Activated naive CD8-positive, alpha-beta T cell treated with anti-CD3 and anti-CD28 coated beads, Interleukin-2, amount 50 U/mL, for 16 hours (primary cell): ENCODE results near the gene SERPINH1.

Experiments used
- DNase-seq: peaks from one replicate; pipeline ENCODE4 v3.0.0-alpha.2; 2020; ENCODE audit warnings: low read depth, low spot score

Gene SERPINH1

DNA sequence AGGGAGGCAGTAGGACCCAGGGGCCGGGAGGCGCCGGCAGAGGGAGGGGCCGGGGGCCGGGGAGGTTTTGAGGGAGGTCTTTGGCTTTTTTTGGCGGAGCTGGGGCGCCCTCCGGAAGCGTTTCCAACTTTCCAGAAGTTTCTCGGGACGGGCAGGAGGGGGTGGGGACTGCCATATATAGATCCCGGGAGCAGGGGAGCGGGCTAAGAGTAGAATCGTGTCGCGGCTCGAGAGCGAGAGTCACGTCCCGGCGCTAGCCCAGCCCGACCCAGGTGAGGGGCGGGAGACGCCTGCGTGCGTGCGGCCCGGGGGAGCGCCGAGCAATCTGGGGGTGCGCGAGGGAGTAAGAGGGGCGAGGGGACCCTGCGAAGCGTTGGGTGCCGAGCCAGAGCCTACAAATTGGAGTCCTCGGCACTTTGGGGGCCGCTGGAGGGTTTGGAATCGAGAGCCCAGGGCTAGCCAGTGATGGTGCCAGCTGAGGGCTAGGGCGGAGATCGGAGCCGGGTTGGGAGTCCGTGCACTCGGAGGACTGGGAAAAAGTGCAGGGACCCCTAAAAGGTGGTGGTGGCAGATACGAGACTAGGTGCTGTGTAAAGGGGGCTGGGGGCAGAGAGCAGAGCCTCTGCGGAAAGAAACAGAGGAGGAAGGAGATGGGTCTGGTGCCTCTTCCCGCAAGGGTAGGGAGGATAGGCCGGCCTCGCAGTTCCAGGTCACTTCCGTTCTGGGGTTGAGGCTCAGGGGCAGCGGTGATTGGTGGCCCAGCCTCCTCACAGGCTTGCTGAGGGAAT lies at the start of gene SERPINH1:
TSS of gene SERPINH1 (plus strand) at position 206 of the 788 bp plus-strand sequence. CDS start 4,097 bp downstream, outside the sequence.
- DNase-seq = no peak

GRCh38 chr11:75513250-75513649 lies 48.8 kb upstream of the SERPINH1 start:
- DNase-seq = no peak

DNA sequence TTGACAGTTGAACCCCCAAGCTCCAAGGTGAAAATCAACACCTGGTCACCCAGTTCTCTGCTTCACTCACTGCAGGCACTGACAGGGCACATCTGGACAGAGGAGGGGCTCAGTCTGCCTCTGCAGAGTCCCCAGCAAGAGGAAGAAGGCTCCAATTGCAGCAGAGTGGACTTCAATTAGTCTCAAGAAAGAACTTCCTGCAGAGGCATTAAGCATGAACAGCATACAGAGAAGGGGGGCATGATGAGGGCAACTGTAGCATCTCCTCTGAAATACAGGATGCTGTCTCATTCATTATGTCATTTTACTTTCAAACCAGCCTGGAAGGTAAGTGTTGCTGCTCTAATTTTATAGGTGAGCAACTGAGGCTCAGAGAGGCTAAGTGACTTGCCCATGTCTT lies 47.5 kb upstream of the SERPINH1 start:
- DNase-seq = no peak

DNA sequence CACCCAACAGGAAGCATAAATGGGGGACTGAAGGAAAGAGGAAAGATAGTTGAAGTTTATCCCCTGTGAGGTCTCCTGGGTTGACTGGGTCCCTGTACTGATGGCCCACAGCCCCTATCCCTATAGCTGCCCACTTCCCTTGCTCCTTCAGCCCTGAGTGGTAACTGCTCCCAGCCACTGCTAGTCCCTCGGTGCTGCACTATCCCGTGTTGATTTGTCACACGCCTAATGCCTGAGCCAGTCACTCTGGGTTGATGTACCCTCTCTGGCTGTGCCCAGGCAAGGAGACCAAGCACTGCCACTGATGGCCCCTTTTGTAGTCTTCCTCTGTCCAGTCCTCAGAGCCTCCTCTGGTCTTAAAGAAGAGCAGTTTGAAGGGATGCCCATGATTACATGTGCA lies 45.9 kb upstream of the SERPINH1 start:
- no peak for DNase-seq

DNA sequence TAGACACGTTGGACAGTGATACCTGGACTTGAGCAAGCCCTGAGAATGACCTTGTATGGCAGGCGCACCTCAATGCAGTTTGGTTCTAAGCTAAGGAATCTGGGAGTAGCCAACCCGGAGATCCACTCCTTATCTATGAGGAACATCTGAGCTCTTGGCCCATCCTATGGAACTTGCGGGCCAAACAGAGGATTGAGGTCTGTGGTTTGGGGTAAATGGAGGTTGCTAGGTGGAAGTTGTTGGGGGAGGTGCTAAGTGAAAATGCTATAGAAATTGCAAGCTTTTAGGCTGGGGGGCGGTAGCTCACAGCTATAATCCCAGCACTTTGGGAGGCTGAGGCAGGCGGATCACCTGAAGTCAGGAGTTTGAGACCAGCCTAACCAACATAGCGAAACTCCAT lies 45.2 kb upstream of the SERPINH1 start:
- no peak for DNase-seq

DNA sequence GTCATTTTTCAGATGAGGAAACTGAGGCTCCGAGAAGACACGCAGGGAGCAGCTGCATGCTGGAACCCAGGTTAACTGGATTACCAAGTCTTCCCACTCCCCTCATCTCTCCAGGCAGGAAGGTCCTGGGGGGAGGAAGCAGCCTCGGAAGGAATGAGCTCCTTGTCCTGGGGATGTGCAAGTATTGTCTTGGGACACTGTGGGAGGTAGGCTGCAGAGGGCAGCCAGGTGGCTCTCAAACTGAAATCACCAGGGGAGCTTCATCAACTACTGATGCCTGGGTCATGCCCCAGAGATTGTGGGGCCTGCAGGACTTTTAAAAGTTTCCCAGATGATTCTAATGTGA lies 43.9 kb upstream of the SERPINH1 start:
- DNase-seq = no peak

DNA sequence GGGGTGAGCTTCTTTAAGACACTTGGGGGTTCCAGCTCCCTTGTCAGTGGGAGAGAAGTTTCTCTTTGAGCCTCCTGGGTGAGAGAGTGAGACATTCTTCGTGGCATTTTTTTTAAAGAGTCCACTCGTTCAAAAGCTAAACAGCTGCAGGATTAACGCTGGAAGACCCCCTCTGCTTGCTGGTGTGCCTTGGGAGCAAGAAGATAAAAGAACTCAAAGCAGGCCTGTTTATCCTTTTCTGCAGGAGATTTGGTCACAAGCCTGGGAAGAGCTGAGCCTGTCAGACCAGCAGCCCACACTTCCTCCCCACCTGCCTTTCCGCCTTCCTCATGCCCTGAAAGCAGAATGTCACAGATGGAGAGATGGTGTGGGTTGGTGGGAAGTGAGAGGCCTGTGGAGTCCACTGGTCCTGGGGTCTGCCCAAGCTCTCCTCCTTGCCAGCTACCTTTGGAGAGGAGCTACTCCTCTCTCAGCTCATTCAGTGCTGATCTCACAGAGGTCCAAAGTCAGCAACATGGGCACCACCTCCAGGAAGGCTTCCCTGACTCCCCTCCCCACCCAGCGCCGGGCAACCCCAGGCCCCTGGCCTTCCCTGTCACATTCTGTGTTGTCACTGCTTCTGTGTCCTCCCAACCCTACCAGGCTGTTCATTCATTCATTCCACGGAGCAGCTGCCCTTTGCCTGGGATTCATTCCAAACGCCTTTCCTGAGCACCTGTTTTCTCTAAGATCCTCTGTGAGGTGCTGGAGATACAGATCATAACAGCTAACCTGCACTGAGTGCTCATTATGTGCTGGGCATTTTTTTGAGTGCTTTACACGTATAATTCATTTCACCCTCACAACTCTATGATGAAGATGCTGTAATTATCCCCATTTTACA lies 43.0 kb upstream of the SERPINH1 start:
- DNase-seq = no peak

GRCh38 chr11:75520688-75521087 lies 41.4 kb upstream of the SERPINH1 start:
- DNase-seq = no peak

- no peak for DNase-seq
These were observed 39.6 kb upstream of the SERPINH1 start for GRCh38 chr11:75522286-75523044.

DNA sequence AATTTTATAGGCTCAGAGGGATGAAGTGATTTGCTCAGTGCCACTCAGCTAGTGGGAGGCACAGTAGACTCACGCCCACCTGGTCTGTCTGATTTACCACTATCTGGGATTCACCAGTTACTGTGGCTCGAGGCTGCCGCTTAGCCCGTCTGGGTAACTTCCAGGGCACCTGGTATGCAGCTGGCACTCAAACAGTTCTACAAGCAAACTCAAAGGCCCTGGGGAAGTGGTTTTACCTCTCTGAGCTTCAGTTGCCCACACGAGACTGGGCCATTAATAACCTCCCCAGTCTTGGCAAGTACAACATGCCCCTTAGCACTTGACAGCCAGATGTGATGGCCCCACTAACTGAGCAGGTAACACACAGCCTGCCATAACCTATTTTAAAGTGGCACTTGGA lies 38.9 kb upstream of the SERPINH1 start:
- no peak for DNase-seq

DNA sequence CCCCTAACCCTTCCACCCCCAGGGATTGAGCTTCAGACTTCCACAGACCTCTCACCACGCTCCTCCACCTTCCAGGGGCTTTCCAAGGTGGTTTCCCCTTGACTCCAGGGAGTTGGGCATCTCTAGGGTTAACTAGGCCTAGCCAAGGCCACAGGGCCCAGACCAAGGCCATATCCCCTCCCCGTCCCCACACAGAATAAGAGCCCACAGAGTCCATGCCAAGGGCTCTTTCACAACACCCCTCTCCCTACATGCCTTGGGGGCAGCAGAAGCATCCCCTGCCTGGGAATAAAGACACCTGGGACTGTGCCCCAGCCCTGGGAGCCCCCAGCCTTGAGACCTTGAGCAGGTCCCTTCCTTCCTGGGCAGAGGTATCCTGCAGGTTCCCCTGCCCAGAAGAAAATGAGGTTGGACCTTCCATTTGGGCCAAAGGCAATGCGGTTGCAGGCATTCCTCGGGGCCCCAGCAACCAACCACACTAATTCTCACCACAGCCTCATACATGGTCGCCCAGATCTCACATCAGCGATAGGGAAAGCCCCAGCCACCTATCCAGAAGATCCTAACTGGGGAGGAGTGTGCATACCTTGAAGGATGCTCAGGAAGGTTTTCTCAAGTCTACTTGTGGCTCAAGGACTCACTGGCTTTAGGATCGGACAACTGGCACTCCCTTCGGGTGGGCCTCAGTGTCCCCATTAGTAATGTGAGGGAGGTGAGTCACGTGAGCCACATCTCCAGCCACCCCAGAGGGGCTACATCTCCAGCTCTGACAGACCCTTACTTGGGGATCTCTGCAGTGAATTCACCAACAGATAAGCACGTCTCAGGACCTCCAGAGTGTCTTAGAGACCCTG lies 38.0 kb upstream of the SERPINH1 start:
- DNase-seq = no peak

GRCh38 chr11:75524665-75525432 lies 37.2 kb upstream of the SERPINH1 start:
- DNase-seq = no peak

DNA sequence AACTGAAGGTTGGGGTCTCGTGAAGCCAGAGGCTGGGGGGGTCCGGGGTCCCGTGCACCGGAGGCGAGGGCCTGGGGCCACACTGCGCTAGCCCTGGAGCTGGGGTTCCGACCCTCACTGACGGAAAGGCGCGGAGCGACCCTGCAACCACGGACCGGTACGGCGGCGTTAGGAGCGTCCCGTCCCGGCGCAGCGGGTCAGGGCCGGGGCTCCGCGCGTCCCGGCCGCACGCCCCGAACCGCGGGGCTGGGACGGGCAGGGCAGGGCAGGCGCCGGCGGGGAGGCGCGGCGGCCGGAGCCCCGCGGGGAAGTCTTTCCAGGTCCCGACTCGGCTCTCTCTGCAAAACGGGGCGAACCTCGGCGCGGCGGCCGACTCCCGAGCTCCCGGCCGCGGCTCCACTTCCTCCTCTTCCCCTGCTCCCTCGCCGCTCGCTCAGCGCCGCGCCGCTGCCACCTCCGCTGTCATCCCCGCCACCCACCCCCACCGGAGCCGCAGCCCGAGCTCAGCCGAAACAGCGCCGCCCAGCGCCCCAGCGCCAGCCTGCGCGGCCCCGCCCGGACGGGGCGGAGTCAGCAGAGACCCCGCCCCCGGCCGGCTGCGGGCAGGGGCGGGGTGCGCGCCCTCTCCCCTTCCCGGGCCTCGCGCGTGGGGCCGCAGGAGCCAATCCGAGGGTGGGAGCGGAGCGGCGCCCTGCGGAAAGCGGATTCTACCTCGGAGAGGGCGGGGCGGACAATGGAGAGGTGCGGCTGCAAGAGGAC lies 36.4 kb upstream of the SERPINH1 start, which contains the start of gene GDPD5:
TSS of gene GDPD5 (minus strand) at position 509 of the 759 bp plus-strand sequence. CDS start 48,206 bp downstream, outside the sequence.
- peak; percentile 54 for DNase-seq

GRCh38 chr11:75526192-75526541 lies 35.9 kb upstream of the SERPINH1 start:
- DNase-seq = no peak

DNA sequence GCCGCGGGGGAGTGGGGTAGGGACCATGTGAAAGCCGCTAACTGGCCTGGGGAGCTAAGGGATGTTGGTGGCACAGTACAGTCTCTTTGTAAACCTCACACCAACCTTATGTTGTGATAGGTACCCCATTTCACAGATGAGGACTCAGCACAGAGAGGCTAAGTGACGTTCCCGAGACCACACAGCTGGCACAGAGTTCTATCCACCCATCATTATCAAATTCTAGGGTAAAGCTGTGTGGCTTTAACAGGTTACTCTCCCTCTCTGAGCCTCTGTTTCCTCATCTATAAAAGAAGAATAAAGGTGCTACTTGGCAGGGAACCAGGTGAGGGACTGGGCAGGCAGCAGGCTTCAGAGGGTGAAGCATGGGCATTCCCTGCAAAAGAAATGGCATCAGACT lies 34.9 kb upstream of the SERPINH1 start:
- DNase-seq = no peak

DNA sequence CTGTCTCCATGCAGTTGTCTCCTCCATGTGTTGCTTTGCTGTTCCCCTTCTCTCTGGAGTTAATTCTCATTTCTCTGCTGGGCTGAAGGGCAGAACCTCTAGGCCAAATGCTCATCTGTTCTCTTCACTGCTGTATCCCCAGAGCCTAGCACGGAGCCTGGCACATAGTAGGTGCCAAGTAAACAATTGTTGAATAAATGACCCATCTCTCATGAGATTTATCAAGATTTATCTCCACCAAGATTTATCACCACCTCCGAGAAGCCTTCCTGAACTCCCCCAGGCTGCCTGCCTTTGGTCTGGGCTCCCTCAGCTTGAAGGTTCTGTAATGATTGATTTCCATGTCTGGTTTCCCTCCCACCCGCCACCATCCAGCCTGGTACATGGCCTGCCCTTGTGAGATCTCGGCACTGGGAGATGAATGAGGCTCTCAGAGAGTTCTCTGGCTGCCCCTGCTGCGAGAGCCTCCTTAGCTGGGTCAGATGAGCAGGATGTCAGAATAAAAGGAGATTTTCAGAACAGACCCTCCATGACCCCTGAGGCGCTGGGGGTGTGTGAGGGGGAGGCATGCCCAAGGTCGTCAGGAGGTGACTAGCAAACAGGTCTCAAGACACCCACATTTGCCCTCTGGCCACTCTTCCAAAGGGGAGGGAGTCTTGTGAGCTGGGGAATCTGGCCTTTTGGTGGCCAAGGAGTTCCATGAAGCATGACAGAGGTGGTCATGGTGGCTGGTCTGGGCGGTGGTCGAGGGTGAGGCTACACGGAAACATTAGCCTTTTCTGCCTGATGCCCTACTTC lies 33.9 kb upstream of the SERPINH1 start:
- DNase-seq = no peak

GRCh38 chr11:75530577-75530976 lies 31.5 kb upstream of the SERPINH1 start:
- no peak for DNase-seq

GRCh38 chr11:75531325-75531724 lies 30.7 kb upstream of the SERPINH1 start:
- no peak for DNase-seq
